ENCODE data around the gene ADORA2A. TPM values are rescaled to one million over a fixed set of nuclear protein-coding genes. Genes with fewer than 3 reads are reported as not detected.

The ADORA2A gene
- total RNA-seq, 1 experiment from 2014 or later, result 4.0 TPM

DNA sequence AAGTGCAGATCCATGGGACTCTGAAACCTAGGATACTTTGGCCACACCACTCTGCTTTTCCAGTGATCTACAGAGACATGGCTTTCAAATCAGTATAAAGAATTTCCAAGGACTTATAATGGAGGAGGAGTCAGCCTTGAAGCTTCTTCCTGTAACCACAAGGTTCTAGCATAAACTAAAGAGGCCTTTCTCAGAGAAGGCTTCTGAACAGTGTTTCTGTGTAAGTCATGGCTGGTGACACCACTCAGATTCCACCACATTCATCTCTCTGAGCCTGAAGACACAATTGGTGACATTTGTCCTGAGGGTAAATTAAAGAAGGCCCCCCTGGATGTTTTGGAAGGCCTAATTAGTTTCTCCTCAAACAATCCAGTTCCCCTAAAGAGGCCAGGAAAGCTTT is 29.0 kb upstream of the ADORA2A start:
- Mint-ChIP-seq H3K4me1 (ENCODE audit: low read depth, unreplicated experiment) (peaks cover 11% of the 10 kb centered on the region), H3K27me3 (ENCODE audit: insufficient read depth, unreplicated experiment) (no peaks in the 10 kb centered on the region), H3K27ac (ENCODE audit: unreplicated experiment) (no peak overlapping the region), H3K4me3 (ENCODE audit: unreplicated experiment) (no peak overlapping the region), H3K36me3 (ENCODE audit: insufficient read depth, unreplicated experiment) (peaks cover 57% of the 10 kb centered on the region), H3K9me3 (ENCODE audit: unreplicated experiment) (no peaks in the 10 kb centered on the region)
- H3K4me1 ChIP-seq, result no peaks in the 10 kb centered on the region
- no peak for DNase-seq
- TF ChIP-seq, protein P1, sequence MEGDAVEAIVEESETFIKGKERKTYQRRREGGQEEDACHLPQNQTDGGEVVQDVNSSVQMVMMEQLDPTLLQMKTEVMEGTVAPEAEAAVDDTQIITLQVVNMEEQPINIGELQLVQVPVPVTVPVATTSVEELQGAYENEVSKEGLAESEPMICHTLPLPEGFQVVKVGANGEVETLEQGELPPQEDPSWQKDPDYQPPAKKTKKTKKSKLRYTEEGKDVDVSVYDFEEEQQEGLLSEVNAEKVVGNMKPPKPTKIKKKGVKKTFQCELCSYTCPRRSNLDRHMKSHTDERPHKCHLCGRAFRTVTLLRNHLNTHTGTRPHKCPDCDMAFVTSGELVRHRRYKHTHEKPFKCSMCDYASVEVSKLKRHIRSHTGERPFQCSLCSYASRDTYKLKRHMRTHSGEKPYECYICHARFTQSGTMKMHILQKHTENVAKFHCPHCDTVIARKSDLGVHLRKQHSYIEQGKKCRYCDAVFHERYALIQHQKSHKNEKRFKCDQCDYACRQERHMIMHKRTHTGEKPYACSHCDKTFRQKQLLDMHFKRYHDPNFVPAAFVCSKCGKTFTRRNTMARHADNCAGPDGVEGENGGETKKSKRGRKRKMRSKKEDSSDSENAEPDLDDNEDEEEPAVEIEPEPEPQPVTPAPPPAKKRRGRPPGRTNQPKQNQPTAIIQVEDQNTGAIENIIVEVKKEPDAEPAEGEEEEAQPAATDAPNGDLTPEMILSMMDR (IDR thresholded peaks at IDR 0.05; ENCODE audit: insufficient read depth in 1 of 2, low read depth in 1 of 2, low read length in 1 of 2, severe bottlenecking in 1 of 2, unreplicated experiment in 1 of 2), result no peak
- POLR2A ChIA-PET, result no interaction called here
- intact Hi-C loops (cut with micrococcal nuclease; ENCODE audit: unreplicated experiment), result no loop called here
- H3K4me3 ChIP-seq (ENCODE audit: low read depth, low read length), result no peak overlapping the region
- CTCF ChIA-PET, result no interaction called here
- H3K27me3 ChIP-seq (replicated peaks; ENCODE audit: control insufficient read depth, insufficient read depth, low read length), result no peaks in the 10 kb centered on the region
- H3K36me3 ChIP-seq (ENCODE audit: control insufficient read depth, insufficient read depth, low read length), result no peaks in the 10 kb centered on the region; the same call in 1 of the 2 replicates
- no peaks in the 10 kb centered on the region for H3K9me3 ChIP-seq
- no TSS peak for BruUV-seq (replicated peaks)

DNA sequence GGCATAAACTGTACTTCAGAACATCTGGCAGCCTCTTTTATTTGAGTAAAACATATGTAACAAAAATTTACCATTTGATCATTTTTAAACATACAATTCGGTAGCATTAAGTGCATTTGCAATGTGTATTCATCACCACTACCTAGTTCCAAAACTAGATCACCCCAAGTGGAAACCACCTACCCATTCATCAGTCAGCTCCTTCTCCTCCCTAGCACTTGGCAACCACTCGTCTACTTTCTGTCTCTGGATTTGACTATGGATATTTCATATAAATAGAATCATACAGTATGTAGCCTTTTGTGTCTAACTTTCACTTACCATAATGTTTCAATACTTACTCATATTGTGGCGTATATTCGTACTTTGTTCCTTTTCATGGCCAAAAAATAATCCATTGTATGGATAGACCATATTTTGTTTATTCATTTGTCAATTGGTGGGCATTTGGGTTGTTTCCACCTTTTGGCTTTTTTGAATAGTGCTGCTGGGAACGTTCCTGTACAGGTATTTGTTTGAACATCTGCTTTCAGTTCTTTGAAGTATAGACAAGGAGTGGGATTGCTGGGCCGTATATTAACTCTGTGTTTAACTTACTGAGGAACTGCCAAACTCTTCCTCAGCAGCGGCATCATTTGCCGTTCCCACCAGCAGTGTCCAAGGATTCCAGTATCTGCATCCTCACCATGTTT is 27.2 kb upstream of the ADORA2A start:
- CTCF ChIA-PET, result interaction anchor here (1.1 kb wide), 1 partner anchor 155 kb away, joined by 4 read pairs; no protein-coding TSS in a partner anchor
- H3K36me3 ChIP-seq (ENCODE audit: control insufficient read depth, insufficient read depth, low read length), result peaks cover 2% of the 10 kb centered on the region; the same call in 1 of the 2 replicates
- H3K27ac Mint-ChIP-seq (ENCODE audit: unreplicated experiment), result peak overlapping the region; percentile 4

DNA sequence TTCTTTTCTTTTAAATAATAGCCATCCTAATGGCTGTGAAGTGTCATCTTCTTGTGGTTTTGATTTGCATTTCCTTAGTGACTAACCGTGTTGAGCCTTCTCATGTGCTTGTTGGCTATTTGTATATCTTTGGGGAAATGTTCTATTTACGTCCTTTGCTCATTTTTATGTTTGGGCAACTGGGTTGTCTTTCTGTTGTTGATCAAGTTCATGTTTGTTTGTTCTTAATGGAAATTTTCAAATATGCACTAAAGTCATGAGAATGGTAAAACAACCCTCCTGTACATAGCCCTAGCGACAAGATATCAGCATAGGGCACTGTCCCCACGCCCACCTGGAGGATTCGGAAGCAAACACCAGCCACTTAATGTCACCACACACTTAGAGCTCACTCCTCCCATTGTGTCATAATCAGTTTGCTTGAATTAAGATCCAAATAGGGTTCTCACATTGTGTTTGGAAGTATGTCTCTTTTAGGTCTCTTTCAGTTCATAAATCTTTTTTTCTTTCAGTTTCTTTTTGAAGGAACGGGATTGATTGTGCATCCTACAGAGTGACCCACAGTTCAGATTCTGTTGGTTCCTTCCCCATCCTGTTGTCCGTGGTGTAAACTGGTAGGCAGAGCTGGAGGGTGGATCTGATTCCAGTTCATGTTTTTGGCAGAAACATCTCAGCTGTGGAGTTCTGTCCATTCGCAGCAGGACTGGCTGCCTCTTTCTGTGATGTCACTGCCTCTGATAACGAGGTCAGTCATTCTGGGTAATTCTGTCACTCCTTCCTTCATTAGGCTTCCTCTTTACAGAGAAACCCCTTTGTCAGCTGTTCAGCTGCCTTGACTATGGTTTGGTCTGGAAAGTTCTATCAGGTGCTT is 26.4 kb upstream of the ADORA2A start:
- Mint-ChIP-seq H3K4me3 (ENCODE audit: unreplicated experiment) (no peak overlapping the region), H3K4me1 (ENCODE audit: low read depth, unreplicated experiment) (peaks cover 11% of the 10 kb centered on the region), H3K36me3 (ENCODE audit: insufficient read depth, unreplicated experiment) (peaks cover 65% of the 10 kb centered on the region), H3K9me3 (ENCODE audit: unreplicated experiment) (no peaks in the 10 kb centered on the region), H3K27me3 (ENCODE audit: insufficient read depth, unreplicated experiment) (no peaks in the 10 kb centered on the region), H3K27ac (ENCODE audit: unreplicated experiment) (no peak overlapping the region)
- no peak overlapping the region for H3K4me3 ChIP-seq (ENCODE audit: low read depth, low read length)
- peaks cover 2% of the 10 kb centered on the region; the same call in 1 of the 2 replicates for H3K36me3 ChIP-seq (ENCODE audit: control insufficient read depth, insufficient read depth, low read length)
- TF ChIP-seq, protein P1 (IDR thresholded peaks at IDR 0.05; ENCODE audit: insufficient read depth in 1 of 2, low read depth in 1 of 2, low read length in 1 of 2, severe bottlenecking in 1 of 2, unreplicated experiment in 1 of 2), result no peak
- DNase-seq, result no peak
- no peaks in the 10 kb centered on the region for H3K27me3 ChIP-seq (replicated peaks; ENCODE audit: control insufficient read depth, insufficient read depth, low read length)
- ChIA-PET POLR2A (no interaction called here), CTCF (no interaction called here)
- no peaks in the 10 kb centered on the region for H3K9me3 ChIP-seq
- no peaks in the 10 kb centered on the region for H3K4me1 ChIP-seq
- intact Hi-C loops (cut with micrococcal nuclease; ENCODE audit: unreplicated experiment), result no loop called here
- no TSS peak for BruUV-seq (replicated peaks)

More for the DNA sequence above, 27.2 kb upstream of the ADORA2A start:
- Mint-ChIP-seq H3K4me1 (ENCODE audit: low read depth, unreplicated experiment) (peaks cover 11% of the 10 kb centered on the region), H3K9me3 (ENCODE audit: unreplicated experiment) (no peaks in the 10 kb centered on the region), H3K4me3 (ENCODE audit: unreplicated experiment) (no peak overlapping the region), H3K27me3 (ENCODE audit: insufficient read depth, unreplicated experiment) (no peaks in the 10 kb centered on the region), H3K36me3 (ENCODE audit: insufficient read depth, unreplicated experiment) (peaks cover 65% of the 10 kb centered on the region)
- no peak overlapping the region for H3K4me3 ChIP-seq (ENCODE audit: low read depth, low read length)
- no peaks in the 10 kb centered on the region for H3K4me1 ChIP-seq
- intact Hi-C loops (cut with micrococcal nuclease; ENCODE audit: unreplicated experiment), result no loop called here
- H3K9me3 ChIP-seq, result no peaks in the 10 kb centered on the region
- BruUV-seq (replicated peaks), result no TSS peak
- DNase-seq, result no peak
- TF ChIP-seq, protein P1 (IDR thresholded peaks at IDR 0.05; ENCODE audit: insufficient read depth in 1 of 2, low read depth in 1 of 2, low read length in 1 of 2, severe bottlenecking in 1 of 2, unreplicated experiment in 1 of 2), result no peak
- POLR2A ChIA-PET, result no interaction called here
- H3K27me3 ChIP-seq (replicated peaks; ENCODE audit: control insufficient read depth, insufficient read depth, low read length), result no peaks in the 10 kb centered on the region

Data from Caco-2 (cell line).